GM23338 (cell line): ENCODE data around the gene CHRDL1. TPM values are rescaled to one million over a fixed set of nuclear protein-coding genes. Genes with fewer than 3 reads are reported as not detected.

ENCODE experiments used
- ATAC-seq: fragments of 200-7000 bp; cut with Tn5 transposase; 3 replicates; pipeline ENCODE4 v1.9.1; 2020
- DNase-seq: peaks from one replicate; pipeline ENCODE4 v3.0.0-alpha.2; 2015; ENCODE audit warnings: low spot score
- H2AFZ ChIP-seq: fragments of 200-600 bp; sonication (generic); 2 replicates; pipeline ENCODE4 v1.8.0; 2016; ENCODE audit warnings: antibody characterized with exemption, mild to moderate bottlenecking, moderate library complexity
- H3F3A ChIP-seq: fragments of 200-600 bp; sonication (generic); replicated peaks from 2 replicates; pipeline ENCODE4 v1.8.0; 2017; ENCODE audit warnings: antibody characterized with exemption, mixed run types, low read depth
- H3K27ac ChIP-seq: fragments of 200-600 bp; sonication (generic); 2 replicates; pipeline ENCODE4 v1.6.1; 2016; ENCODE audit warnings: low read depth
- H3K27me3 ChIP-seq: fragments of 200-600 bp; sonication (generic); 2 replicates; pipeline ENCODE4 v1.8.0; 2016; ENCODE audit warnings: mild to moderate bottlenecking, mixed run types, moderate library complexity; ENCODE audit not compliant: insufficient read depth
- H3K36me3 ChIP-seq: fragments of 200-600 bp; sonication (generic); 2 replicates; pipeline ENCODE4 v1.8.0; 2016; ENCODE audit warnings: mild to moderate bottlenecking; ENCODE audit not compliant: insufficient read depth
- H3K4me1 ChIP-seq: fragments of 200-600 bp; sonication (generic); 2 replicates; pipeline ENCODE4 v1.8.0; 2016; ENCODE audit warnings: mild to moderate bottlenecking, moderate library complexity; ENCODE audit not compliant: insufficient read depth
- H3K4me2 ChIP-seq: fragments of 200-600 bp; sonication (generic); 2 replicates; pipeline ENCODE4 v1.7.1; 2017; ENCODE audit warnings: mixed run types
- H3K4me3 ChIP-seq: fragments of 200-600 bp; sonication (generic); 2 replicates; pipeline ENCODE4 v1.6.1; 2016; ENCODE audit warnings: mixed run types
- H3K79me2 ChIP-seq: fragments of 200-600 bp; sonication (generic); replicated peaks from 2 replicates; pipeline ENCODE4 v1.8.0; 2017; ENCODE audit warnings: mild to moderate bottlenecking; ENCODE audit not compliant: insufficient read depth
- H3K9me2 ChIP-seq: fragments of 200-600 bp; sonication (generic); 2 replicates; pipeline ENCODE4 v1.8.0; 2017; ENCODE audit not compliant: insufficient read depth
- H4K20me1 ChIP-seq: fragments of 200-600 bp; sonication (generic); replicated peaks from 2 replicates; pipeline ENCODE4 v1.8.0; 2017; ENCODE audit warnings: mild to moderate bottlenecking; ENCODE audit not compliant: insufficient read depth
- H3K27ac Mint-ChIP-seq: 2 replicates; pipeline ENCODE4 v1.8.0; 2020; ENCODE audit warnings: inconsistent platforms, mild to moderate bottlenecking, moderate library complexity, mixed read lengths
- H3K27me3 Mint-ChIP-seq: 3 replicates; pipeline ENCODE4 v1.8.0; 2022; ENCODE audit warnings: low read depth, mild to moderate bottlenecking, moderate library complexity, mixed read lengths, inconsistent platforms; ENCODE audit not compliant: insufficient read depth, poor library complexity
- H3K36me3 Mint-ChIP-seq: 3 replicates; pipeline ENCODE4 v1.8.0; 2021; ENCODE audit warnings: low read depth, mild to moderate bottlenecking, inconsistent platforms, moderate library complexity, mixed read lengths
- H3K4me1 Mint-ChIP-seq: 3 replicates; pipeline ENCODE4 v1.8.0; 2020; ENCODE audit warnings: mild to moderate bottlenecking, inconsistent platforms, mixed read lengths
- H3K4me3 Mint-ChIP-seq: 3 replicates; pipeline ENCODE4 v1.8.0; 2021; ENCODE audit warnings: moderate library complexity, mild to moderate bottlenecking, inconsistent platforms, mixed read lengths
- H3K9me3 Mint-ChIP-seq: 3 replicates; pipeline ENCODE4 v1.8.0; 2020; ENCODE audit warnings: moderate library complexity, mild to moderate bottlenecking, inconsistent platforms, mixed read lengths
- CREB1 ChIP-seq: fragments of 250-450 bp; sonication (Bioruptor Pico); IDR thresholded peaks from 2 replicates; pipeline ENCODE4 v1.5.0; 2020; ENCODE audit warnings: low read depth, mild to moderate bottlenecking, moderate library complexity
- EZH2 ChIP-seq: fragments of 200-600 bp; sonication (generic); IDR thresholded peaks from one replicate; pipeline ENCODE4 v1.8.0; 2017; ENCODE audit warnings: antibody characterized with exemption, mild to moderate bottlenecking, low read depth; ENCODE audit not compliant: unreplicated experiment
- JUNB ChIP-seq: IDR thresholded peaks from one replicate; pipeline ENCODE4 v1.6.1; 2016; ENCODE audit warnings: antibody characterized with exemption; ENCODE audit not compliant: unreplicated experiment
- NANOG ChIP-seq: IDR thresholded peaks from 2 replicates; pipeline ENCODE4 v1.6.1; 2016; ENCODE audit warnings: antibody characterized with exemption, borderline replicate concordance
- STAT1 ChIP-seq: IDR thresholded peaks from one replicate; pipeline ENCODE4 v1.6.1; 2016; ENCODE audit warnings: antibody characterized with exemption; ENCODE audit not compliant: unreplicated experiment
- ZNF114 ChIP-seq: fragments of 250-450 bp; sonication (Bioruptor Pico); IDR thresholded peaks from 2 replicates; pipeline ENCODE4 v1.5.0; 2020; ENCODE audit warnings: mild to moderate bottlenecking, moderate library complexity
- polyA plus RNA-seq: library from polyadenylated mRNA; unstranded; fragments of >200 nt; fragmentation: Nextera tagmentation; extraction: Ambion mirVana; gene quantifications from 2 replicates; pipeline ENCODE4 v1.2.1, GENCODE V29; 2016
- total RNA-seq: library from RNA; depleted of rRNA; stranded (reverse); fragments of >200 nt; shearing (Covaris generic); gene quantifications from 2 replicates; pipeline ENCODE4 v1.2.3, GENCODE V29; 2014
- TF ChIP-seq, protein P1 (sequence below): fragments of 250-450 bp; sonication (Bioruptor Pico); IDR thresholded peaks from 2 replicates; pipeline ENCODE4 v1.5.0; 2020; ENCODE audit warnings: mild to moderate bottlenecking, moderate library complexity
- TF ChIP-seq, protein P2 (sequence below): IDR thresholded peaks from 2 replicates; pipeline ENCODE4 v1.6.1; 2016; ENCODE audit warnings: antibody characterized with exemption
- TF ChIP-seq, protein P3 (sequence below): IDR thresholded peaks from one replicate; pipeline ENCODE4 v1.6.1; 2018; ENCODE audit warnings: antibody characterized with exemption; ENCODE audit not compliant: unreplicated experiment

The CHRDL1 gene
- total and polyA plus RNA-seq, 2 experiments from 2014 or later: 3.6 to 9.8 TPM

- TF ChIP-seq, protein P1, sequence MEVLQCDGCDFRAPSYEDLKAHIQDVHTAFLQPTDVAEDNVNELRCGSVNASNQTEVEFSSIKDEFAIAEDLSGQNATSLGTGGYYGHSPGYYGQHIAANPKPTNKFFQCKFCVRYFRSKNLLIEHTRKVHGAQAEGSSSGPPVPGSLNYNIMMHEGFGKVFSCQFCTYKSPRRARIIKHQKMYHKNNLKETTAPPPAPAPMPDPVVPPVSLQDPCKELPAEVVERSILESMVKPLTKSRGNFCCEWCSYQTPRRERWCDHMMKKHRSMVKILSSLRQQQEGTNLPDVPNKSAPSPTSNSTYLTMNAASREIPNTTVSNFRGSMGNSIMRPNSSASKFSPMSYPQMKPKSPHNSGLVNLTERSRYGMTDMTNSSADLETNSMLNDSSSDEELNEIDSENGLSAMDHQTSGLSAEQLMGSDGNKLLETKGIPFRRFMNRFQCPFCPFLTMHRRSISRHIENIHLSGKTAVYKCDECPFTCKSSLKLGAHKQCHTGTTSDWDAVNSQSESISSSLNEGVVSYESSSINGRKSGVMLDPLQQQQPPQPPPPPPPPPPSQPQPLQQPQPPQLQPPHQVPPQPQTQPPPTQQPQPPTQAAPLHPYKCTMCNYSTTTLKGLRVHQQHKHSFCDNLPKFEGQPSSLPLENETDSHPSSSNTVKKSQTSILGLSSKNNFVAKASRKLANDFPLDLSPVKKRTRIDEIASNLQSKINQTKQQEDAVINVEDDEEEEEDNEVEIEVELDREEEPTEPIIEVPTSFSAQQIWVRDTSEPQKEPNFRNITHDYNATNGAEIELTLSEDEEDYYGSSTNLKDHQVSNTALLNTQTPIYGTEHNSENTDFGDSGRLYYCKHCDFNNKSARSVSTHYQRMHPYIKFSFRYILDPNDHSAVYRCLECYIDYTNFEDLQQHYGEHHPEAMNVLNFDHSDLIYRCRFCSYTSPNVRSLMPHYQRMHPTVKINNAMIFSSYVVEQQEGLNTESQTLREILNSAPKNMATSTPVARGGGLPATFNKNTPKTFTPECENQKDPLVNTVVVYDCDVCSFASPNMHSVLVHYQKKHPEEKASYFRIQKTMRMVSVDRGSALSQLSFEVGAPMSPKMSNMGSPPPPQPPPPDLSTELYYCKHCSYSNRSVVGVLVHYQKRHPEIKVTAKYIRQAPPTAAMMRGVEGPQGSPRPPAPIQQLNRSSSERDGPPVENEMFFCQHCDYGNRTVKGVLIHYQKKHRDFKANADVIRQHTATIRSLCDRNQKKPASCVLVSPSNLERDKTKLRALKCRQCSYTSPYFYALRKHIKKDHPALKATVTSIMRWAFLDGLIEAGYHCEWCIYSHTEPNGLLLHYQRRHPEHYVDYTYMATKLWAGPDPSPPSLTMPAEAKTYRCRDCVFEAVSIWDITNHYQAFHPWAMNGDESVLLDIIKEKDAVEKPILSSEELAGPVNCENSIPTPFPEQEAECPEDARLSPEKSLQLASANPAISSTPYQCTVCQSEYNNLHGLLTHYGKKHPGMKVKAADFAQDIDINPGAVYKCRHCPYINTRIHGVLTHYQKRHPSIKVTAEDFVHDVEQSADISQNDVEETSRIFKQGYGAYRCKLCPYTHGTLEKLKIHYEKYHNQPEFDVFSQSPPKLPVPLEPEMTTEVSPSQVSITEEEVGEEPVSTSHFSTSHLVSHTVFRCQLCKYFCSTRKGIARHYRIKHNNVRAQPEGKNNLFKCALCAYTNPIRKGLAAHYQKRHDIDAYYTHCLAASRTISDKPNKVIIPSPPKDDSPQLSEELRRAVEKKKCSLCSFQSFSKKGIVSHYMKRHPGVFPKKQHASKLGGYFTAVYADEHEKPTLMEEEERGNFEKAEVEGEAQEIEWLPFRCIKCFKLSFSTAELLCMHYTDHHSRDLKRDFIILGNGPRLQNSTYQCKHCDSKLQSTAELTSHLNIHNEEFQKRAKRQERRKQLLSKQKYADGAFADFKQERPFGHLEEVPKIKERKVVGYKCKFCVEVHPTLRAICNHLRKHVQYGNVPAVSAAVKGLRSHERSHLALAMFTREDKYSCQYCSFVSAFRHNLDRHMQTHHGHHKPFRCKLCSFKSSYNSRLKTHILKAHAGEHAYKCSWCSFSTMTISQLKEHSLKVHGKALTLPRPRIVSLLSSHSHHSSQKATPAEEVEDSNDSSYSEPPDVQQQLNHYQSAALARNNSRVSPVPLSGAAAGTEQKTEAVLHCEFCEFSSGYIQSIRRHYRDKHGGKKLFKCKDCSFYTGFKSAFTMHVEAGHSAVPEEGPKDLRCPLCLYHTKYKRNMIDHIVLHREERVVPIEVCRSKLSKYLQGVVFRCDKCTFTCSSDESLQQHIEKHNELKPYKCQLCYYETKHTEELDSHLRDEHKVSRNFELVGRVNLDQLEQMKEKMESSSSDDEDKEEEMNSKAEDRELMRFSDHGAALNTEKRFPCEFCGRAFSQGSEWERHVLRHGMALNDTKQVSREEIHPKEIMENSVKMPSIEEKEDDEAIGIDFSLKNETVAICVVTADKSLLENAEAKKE: no peak
- TF ChIP-seq ZNF114 (CRISPR knock-in tag) (no peak), STAT1 (no peak), NANOG (no peak)
- TF ChIP-seq, protein P2, sequence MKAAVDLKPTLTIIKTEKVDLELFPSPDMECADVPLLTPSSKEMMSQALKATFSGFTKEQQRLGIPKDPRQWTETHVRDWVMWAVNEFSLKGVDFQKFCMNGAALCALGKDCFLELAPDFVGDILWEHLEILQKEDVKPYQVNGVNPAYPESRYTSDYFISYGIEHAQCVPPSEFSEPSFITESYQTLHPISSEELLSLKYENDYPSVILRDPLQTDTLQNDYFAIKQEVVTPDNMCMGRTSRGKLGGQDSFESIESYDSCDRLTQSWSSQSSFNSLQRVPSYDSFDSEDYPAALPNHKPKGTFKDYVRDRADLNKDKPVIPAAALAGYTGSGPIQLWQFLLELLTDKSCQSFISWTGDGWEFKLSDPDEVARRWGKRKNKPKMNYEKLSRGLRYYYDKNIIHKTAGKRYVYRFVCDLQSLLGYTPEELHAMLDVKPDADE: no peak
Observed at GRCh38 chrX:110755061-110755460, 40.6 kb downstream of the CHRDL1 start (continued).

DNA sequence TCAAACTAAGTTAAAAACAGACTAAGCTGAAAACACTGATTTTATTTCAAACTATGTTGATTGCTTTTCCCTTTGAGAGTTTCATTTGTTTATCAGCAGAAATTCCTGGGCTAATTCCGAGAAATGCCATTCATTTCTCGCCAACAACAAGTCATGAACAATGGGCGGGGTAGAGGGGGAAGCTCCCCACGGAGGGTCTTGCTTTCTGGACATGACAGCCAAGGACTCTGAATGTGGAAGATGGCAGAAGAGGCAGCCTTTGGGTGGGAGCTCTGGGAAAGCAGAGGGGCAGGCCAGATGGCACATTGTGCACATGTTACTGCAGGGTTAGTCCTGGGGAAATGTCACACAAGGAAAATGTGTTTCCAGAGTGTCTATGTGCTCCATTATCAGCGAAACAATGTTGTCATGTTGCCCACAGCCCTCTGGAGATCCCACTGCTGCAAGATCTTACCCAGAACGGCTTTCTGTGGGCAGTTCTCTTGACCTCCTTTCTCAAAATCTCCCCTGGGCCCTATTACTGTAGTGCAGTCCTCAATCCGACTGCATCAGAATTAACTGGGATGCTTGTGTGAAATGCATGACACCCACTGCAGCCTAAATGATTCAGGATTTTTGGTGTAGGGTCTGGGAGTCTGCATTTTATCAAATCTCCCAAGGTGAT lies 45.0 kb downstream of the CHRDL1 start:
- Histone ChIP-seq H3K9me2 (no peaks in the 10 kb centered on the region), H3K4me2 (no peak overlapping the region), H3K79me2 (no peaks in the 10 kb centered on the region), H4K20me1 (no peaks in the 10 kb centered on the region), H3K36me3 (no peaks in the 10 kb centered on the region), H3K27me3 (no peaks in the 10 kb centered on the region), H3F3A (no peaks in the 10 kb centered on the region), H2AFZ (no peak overlapping the region), H3K27ac (no peak overlapping the region), H3K4me1 (no peaks in the 10 kb centered on the region), H3K4me3 (no peak overlapping the region)
- Mint-ChIP-seq H3K36me3 (no peaks in the 10 kb centered on the region), H3K4me1 (peaks cover 11% of the 10 kb centered on the region; the same call in 2 of the 3 replicates), H3K4me3 (no peak overlapping the region), H3K27me3 (no peaks in the 10 kb centered on the region), H3K27ac (no peak overlapping the region), H3K9me3 (no peaks in the 10 kb centered on the region)
- DNase-seq: no peak
- ATAC-seq: no peak
- TF ChIP-seq EZH2: no peak
- TF ChIP-seq NANOG: no peak
- TF ChIP-seq, protein P3, sequence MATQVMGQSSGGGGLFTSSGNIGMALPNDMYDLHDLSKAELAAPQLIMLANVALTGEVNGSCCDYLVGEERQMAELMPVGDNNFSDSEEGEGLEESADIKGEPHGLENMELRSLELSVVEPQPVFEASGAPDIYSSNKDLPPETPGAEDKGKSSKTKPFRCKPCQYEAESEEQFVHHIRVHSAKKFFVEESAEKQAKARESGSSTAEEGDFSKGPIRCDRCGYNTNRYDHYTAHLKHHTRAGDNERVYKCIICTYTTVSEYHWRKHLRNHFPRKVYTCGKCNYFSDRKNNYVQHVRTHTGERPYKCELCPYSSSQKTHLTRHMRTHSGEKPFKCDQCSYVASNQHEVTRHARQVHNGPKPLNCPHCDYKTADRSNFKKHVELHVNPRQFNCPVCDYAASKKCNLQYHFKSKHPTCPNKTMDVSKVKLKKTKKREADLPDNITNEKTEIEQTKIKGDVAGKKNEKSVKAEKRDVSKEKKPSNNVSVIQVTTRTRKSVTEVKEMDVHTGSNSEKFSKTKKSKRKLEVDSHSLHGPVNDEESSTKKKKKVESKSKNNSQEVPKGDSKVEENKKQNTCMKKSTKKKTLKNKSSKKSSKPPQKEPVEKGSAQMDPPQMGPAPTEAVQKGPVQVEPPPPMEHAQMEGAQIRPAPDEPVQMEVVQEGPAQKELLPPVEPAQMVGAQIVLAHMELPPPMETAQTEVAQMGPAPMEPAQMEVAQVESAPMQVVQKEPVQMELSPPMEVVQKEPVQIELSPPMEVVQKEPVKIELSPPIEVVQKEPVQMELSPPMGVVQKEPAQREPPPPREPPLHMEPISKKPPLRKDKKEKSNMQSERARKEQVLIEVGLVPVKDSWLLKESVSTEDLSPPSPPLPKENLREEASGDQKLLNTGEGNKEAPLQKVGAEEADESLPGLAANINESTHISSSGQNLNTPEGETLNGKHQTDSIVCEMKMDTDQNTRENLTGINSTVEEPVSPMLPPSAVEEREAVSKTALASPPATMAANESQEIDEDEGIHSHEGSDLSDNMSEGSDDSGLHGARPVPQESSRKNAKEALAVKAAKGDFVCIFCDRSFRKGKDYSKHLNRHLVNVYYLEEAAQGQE: no peak
- no peak for TF ChIP-seq JUNB
- no peak for TF ChIP-seq CREB1 (CRISPR knock-in tag)
